ENCODE results near the gene P2RY14. TPM values are rescaled to one million over a fixed set of nuclear protein-coding genes. Genes with fewer than 3 reads are reported as not detected.

P2RY14 gene
- total RNA-seq, 2 experiments from 2014 or later: 0.25 to 0.27 TPM

Other genes with a start within 250 kb of the P2RY14 start
- under 1 TPM; 0.35 to 0.92 TPM for gene MED12L, start 192.9 kb downstream of the P2RY14 start, total RNA-seq
- 100 to 1,000 TPM; 144 to 181 TPM for gene GPR171, start 75.3 kb downstream of the P2RY14 start, total RNA-seq
- under 1 TPM; 0.22 to 0.40 TPM for gene GPR87, start 38.3 kb upstream of the P2RY14 start, total RNA-seq
- gene P2RY13, start 51.0 kb upstream of the P2RY14 start, total RNA-seq: not detected
- not detected for gene P2RY12, start 106.2 kb upstream of the P2RY14 start, total RNA-seq
- gene IGSF10, start 182.5 kb upstream of the P2RY14 start, total RNA-seq: not detected